HG03025 (cell line): Measurements from ENCODE around the gene PHLPP1.

Experiments
- ATAC-seq: cut with Tn5 transposase; IDR thresholded peaks from one replicate; pipeline ENCODE4 v1.9.1; 2021; ENCODE audit warnings: mild to moderate bottlenecking, moderate library complexity; ENCODE audit not compliant: unreplicated experiment, low FRiP score

The PHLPP1 gene

GRCh38 chr18:63028380-63028779 lies 313.0 kb downstream of the PHLPP1 start:
- no peak for ATAC-seq
